Measurements from ENCODE around the gene CXorf38.
"Not testable (repeated sequence)": the region's sequence is repeated elsewhere in the genome, so short reads cannot be mapped to it uniquely, and the experiment has no call there.

CXorf38 gene

DNA sequence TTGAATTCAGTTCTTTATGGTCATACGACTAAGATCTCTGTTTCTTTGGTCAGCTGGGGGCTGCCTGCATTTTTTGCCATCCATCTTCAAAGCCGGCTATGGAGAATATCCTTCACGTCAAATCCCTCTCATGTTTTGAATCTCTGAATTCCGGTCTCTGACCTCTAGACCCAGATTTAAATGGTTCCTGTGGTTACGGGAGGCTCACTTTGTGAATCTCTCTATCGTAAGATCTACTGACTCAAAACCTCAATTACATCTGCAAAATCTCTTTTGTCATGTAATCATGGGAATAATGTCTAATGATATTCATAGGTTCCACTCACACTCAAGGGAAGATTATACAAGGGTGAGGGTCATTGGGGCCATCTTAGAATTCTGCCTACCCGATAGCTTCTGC lies 29.8 kb downstream of the CXorf38 start:
- DNase-seq (ENCODE audit: extremely low read depth, insufficient read length): no peak
- no peaks in the 10 kb centered on the region for H3K36me3 ChIP-seq (ENCODE audit: control insufficient read depth, insufficient read depth, low read length)
- peaks cover 1% of the 10 kb centered on the region; the same call in 1 of the 2 replicates for H3K27me3 ChIP-seq (replicated peaks; ENCODE audit: control insufficient read depth, insufficient read depth, low read length)
- no peak for TF ChIP-seq CTCF (IDR thresholded peaks at IDR 0.05; ENCODE audit: insufficient read depth, low read length, poor library complexity, severe bottlenecking)
- H3K4me3 ChIP-seq (replicated peaks; ENCODE audit: low read depth, low read length): no peak overlapping the region

DNA sequence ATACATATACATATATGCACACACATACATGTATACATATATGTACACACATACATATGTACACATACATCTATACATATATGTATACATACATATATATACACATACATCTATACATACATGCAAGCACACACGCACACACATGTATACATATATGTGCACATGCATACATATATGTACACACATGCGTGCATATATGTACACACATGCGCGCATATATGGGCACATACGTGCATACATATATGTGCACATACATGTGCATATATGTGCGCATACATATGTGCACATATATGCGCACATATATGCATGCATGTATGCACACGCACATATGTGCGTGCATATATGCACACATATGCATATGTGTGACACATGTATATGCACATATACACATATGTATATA lies 31.4 kb downstream of the CXorf38 start:
- H3K36me3 ChIP-seq (ENCODE audit: control insufficient read depth, insufficient read depth, low read length): no peaks in the 10 kb centered on the region
- TF ChIP-seq CTCF (IDR thresholded peaks at IDR 0.05; ENCODE audit: insufficient read depth, low read length, poor library complexity, severe bottlenecking): no peak
- no peak for DNase-seq (ENCODE audit: extremely low read depth, insufficient read length)
- H3K4me3 ChIP-seq (replicated peaks; ENCODE audit: low read depth, low read length): no peak overlapping the region
- H3K27me3 ChIP-seq (replicated peaks; ENCODE audit: control insufficient read depth, insufficient read depth, low read length): no peaks in the 10 kb centered on the region

DNA sequence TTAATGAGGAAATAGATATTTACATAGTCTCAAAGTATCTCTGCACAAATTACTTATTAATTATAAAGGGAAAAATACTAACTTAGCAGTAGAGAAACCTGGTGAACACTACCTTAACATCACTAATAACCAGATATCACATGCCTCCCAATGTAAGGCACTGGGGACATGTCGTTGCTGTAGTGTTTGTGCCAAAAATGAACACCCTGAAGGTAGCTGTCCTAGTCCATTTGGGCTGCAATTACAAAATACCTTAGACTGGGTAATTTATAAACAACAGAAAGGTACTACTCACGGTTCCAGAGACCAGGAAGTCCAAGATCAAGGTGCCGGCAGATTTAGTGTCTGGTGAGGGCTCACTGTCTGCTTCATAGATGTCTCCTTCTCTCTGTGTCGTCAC lies 34.9 kb downstream of the CXorf38 start:
- no peak overlapping the region for H3K4me3 ChIP-seq (replicated peaks; ENCODE audit: low read depth, low read length)
- no peaks in the 10 kb centered on the region for H3K36me3 ChIP-seq (ENCODE audit: control insufficient read depth, insufficient read depth, low read length)
- no peak for DNase-seq (ENCODE audit: extremely low read depth, insufficient read length)
- TF ChIP-seq CTCF (IDR thresholded peaks at IDR 0.05; ENCODE audit: insufficient read depth, low read length, poor library complexity, severe bottlenecking): no peak
- H3K27me3 ChIP-seq (replicated peaks; ENCODE audit: control insufficient read depth, insufficient read depth, low read length): no peaks in the 10 kb centered on the region

DNA sequence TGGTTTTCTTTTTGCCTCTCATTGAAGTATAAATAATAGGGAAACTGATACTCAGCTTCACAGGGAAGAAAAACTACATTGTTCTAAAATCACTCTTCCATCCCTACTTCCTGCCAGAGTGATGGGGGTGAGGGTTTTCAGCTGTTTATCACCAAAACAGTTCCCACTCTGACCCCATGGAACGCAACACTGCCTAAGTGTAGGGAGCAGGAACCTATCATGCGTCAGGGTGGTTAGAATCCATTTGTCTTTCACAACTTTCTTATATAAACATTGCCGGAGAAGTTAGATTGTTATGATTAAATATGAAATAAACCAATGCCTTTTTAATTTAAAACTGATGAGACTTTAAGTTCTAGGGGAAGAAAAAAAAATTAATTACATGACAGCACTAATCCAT lies 40.0 kb downstream of the CXorf38 start:
- Histone ChIP-seq H3K36me3 (ENCODE audit: control insufficient read depth, insufficient read depth, low read length) (no peaks in the 10 kb centered on the region; the same call in 1 of the 2 replicates), H3K4me3 (replicated peaks; ENCODE audit: low read depth, low read length) (no peak overlapping the region), H3K27me3 (replicated peaks; ENCODE audit: control insufficient read depth, insufficient read depth, low read length) (no peaks in the 10 kb centered on the region)
- TF ChIP-seq CTCF (IDR thresholded peaks at IDR 0.05; ENCODE audit: insufficient read depth, low read length, poor library complexity, severe bottlenecking): no peak
- DNase-seq (ENCODE audit: extremely low read depth, insufficient read length): no peak

GRCh38 chrX:40603446-40603845 lies 43.9 kb downstream of the CXorf38 start:
- Histone ChIP-seq H3K4me3 (replicated peaks; ENCODE audit: low read depth, low read length) (no peak overlapping the region), H3K27me3 (replicated peaks; ENCODE audit: control insufficient read depth, insufficient read depth, low read length) (no peaks in the 10 kb centered on the region), H3K36me3 (ENCODE audit: control insufficient read depth, insufficient read depth, low read length) (peaks cover 3% of the 10 kb centered on the region)
- TF ChIP-seq CTCF (IDR thresholded peaks at IDR 0.05; ENCODE audit: insufficient read depth, low read length, poor library complexity, severe bottlenecking): no peak
- no peak for DNase-seq (ENCODE audit: extremely low read depth, insufficient read length)

DNA sequence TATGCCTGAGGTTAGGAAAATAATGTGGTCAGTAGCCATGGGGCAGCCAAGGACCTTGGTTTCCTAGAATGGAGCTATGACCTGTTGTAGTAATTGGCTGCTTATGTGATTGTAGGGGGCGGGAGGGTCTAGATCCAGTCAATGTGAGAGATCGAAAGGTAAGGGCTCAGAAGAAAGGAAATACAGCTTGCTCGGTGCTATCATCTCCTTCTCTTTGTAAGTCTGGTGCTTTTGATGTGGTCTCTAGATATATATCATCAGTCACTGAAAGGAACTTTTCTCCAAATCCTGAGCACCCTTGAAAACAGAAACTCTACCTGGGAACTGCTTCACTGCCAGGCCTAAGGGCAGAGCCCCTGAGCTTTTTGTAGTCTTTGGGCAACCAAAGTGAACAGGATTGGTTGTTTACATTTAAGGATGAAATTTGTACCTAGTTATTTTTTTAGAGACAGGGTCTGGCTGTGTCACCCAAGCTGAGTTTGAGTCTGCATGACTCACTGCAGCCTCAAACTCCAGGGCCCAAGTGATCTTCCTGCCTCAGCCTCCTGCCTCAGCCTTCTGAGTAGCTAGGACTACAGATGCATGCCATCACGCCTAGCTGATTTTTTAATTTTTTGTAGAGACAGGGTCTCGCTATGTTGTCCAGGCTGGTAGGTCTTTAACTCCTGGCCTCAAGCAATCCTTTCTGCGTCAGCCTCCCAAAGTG lies 57.6 kb downstream of the CXorf38 start:
- H3K4me3 ChIP-seq (replicated peaks; ENCODE audit: low read depth, low read length); DNase-seq (ENCODE audit: extremely low read depth, insufficient read length); H3K36me3 ChIP-seq (ENCODE audit: control insufficient read depth, insufficient read depth, low read length); H3K27me3 ChIP-seq (replicated peaks; ENCODE audit: control insufficient read depth, insufficient read depth, low read length): not testable (repeated sequence)

GRCh38 chrX:40587623-40588022 lies 59.7 kb downstream of the CXorf38 start:
- not testable (repeated sequence) for H3K27me3 ChIP-seq (replicated peaks; ENCODE audit: control insufficient read depth, insufficient read depth, low read length); H3K4me3 ChIP-seq (replicated peaks; ENCODE audit: low read depth, low read length); H3K36me3 ChIP-seq (ENCODE audit: control insufficient read depth, insufficient read depth, low read length); DNase-seq (ENCODE audit: extremely low read depth, insufficient read length)

Measured in GM06990 (cell line).